GM23338 (cell line): ENCODE measurements around the gene ENOX1.

Experiments
- CREB1 ChIP-seq: fragments of 250-450 bp; sonication (Bioruptor Pico); IDR thresholded peaks from 2 replicates; pipeline ENCODE4 v1.5.0; 2020; ENCODE audit warnings: low read depth, mild to moderate bottlenecking, moderate library complexity
- CTCF ChIP-seq, 2 experiments: fragments of 200-600 bp in 1 of 2; sonication (generic) in 1 of 2; conservative IDR thresholded peaks; 2 replicates each; pipeline versions ENCODE4 v1.5.1 to v1.6.1; 2016 to 2017; ENCODE audit warnings: antibody characterized with exemption in 2 of 2, low read depth in 2 of 2, mild to moderate bottlenecking in 2 of 2, moderate library complexity in 1 of 2
- EZH2 ChIP-seq: fragments of 200-600 bp; sonication (generic); IDR thresholded peaks from one replicate; pipeline ENCODE4 v1.8.0; 2017; ENCODE audit warnings: antibody characterized with exemption, mild to moderate bottlenecking, low read depth; ENCODE audit not compliant: unreplicated experiment
- EZH2phosphoT487 ChIP-seq: fragments of 200-600 bp; sonication (generic); IDR thresholded peaks from one replicate; pipeline ENCODE4 v1.8.1; 2018; ENCODE audit warnings: antibody characterized with exemption; ENCODE audit not compliant: unreplicated experiment
- JUNB ChIP-seq: IDR thresholded peaks from one replicate; pipeline ENCODE4 v1.6.1; 2016; ENCODE audit warnings: antibody characterized with exemption; ENCODE audit not compliant: unreplicated experiment
- NANOG ChIP-seq: IDR thresholded peaks from 2 replicates; pipeline ENCODE4 v1.6.1; 2016; ENCODE audit warnings: antibody characterized with exemption, borderline replicate concordance
- POLR2AphosphoS5 ChIP-seq: IDR thresholded peaks from 2 replicates; pipeline ENCODE4 v1.6.1; 2016; ENCODE audit warnings: antibody characterized with exemption, low read depth
- STAT1 ChIP-seq: IDR thresholded peaks from one replicate; pipeline ENCODE4 v1.6.1; 2016; ENCODE audit warnings: antibody characterized with exemption; ENCODE audit not compliant: unreplicated experiment
- ZNF114 ChIP-seq: fragments of 250-450 bp; sonication (Bioruptor Pico); IDR thresholded peaks from 2 replicates; pipeline ENCODE4 v1.5.0; 2020; ENCODE audit warnings: mild to moderate bottlenecking, moderate library complexity
- ZNF331 ChIP-seq: fragments of 250-450 bp; sonication (Bioruptor Pico); IDR thresholded peaks from 2 replicates; pipeline ENCODE4 v1.5.0; 2020; ENCODE audit warnings: low read depth, mild to moderate bottlenecking, moderate library complexity
- TF ChIP-seq, protein P1 (sequence below): IDR thresholded peaks from 2 replicates; pipeline ENCODE4 v1.6.1; 2016; ENCODE audit warnings: antibody characterized with exemption
- TF ChIP-seq, protein P2 (sequence below): IDR thresholded peaks from one replicate; pipeline ENCODE4 v1.6.1; 2018; ENCODE audit warnings: antibody characterized with exemption; ENCODE audit not compliant: unreplicated experiment
- TF ChIP-seq, protein P3 (sequence below): fragments of 250-450 bp; sonication (Bioruptor Pico); IDR thresholded peaks from 2 replicates; pipeline ENCODE4 v1.5.0; 2020; ENCODE audit warnings: mild to moderate bottlenecking, moderate library complexity

DNA sequence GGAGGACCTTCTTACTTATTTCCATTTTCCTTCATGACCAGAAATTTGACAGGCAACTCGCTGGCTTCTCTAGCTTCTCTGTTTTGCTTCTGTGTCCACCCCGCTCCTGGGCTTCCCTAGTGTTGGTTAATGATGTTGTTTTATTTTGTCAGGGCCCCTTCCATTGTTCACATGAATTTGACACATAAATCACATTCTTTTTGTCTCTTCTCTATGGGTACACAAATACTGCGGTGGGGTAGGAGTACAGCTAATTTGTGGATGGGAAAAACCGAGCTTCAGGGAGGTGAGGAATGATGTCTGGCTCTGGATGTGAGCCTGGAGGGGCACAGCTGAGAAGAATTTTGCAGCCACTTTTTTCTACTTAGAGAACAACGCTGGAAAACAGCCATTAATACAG, 563.6 kb downstream of the ENOX1 start:
- TF ChIP-seq CTCF (conservative IDR thresholded peaks at IDR 0.05; ENCODE audit: low read depth in 2 of 2), result no peak
- TF ChIP-seq CREB1 (CRISPR knock-in tag), result no peak
- TF ChIP-seq, protein P1, sequence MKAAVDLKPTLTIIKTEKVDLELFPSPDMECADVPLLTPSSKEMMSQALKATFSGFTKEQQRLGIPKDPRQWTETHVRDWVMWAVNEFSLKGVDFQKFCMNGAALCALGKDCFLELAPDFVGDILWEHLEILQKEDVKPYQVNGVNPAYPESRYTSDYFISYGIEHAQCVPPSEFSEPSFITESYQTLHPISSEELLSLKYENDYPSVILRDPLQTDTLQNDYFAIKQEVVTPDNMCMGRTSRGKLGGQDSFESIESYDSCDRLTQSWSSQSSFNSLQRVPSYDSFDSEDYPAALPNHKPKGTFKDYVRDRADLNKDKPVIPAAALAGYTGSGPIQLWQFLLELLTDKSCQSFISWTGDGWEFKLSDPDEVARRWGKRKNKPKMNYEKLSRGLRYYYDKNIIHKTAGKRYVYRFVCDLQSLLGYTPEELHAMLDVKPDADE, result no peak
- TF ChIP-seq, protein P2, sequence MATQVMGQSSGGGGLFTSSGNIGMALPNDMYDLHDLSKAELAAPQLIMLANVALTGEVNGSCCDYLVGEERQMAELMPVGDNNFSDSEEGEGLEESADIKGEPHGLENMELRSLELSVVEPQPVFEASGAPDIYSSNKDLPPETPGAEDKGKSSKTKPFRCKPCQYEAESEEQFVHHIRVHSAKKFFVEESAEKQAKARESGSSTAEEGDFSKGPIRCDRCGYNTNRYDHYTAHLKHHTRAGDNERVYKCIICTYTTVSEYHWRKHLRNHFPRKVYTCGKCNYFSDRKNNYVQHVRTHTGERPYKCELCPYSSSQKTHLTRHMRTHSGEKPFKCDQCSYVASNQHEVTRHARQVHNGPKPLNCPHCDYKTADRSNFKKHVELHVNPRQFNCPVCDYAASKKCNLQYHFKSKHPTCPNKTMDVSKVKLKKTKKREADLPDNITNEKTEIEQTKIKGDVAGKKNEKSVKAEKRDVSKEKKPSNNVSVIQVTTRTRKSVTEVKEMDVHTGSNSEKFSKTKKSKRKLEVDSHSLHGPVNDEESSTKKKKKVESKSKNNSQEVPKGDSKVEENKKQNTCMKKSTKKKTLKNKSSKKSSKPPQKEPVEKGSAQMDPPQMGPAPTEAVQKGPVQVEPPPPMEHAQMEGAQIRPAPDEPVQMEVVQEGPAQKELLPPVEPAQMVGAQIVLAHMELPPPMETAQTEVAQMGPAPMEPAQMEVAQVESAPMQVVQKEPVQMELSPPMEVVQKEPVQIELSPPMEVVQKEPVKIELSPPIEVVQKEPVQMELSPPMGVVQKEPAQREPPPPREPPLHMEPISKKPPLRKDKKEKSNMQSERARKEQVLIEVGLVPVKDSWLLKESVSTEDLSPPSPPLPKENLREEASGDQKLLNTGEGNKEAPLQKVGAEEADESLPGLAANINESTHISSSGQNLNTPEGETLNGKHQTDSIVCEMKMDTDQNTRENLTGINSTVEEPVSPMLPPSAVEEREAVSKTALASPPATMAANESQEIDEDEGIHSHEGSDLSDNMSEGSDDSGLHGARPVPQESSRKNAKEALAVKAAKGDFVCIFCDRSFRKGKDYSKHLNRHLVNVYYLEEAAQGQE, result no peak
- no peak for TF ChIP-seq POLR2AphosphoS5
- no peak for TF ChIP-seq EZH2
- no peak for TF ChIP-seq EZH2phosphoT487
- TF ChIP-seq NANOG, result no peak
- TF ChIP-seq ZNF114 (CRISPR knock-in tag), result no peak
- TF ChIP-seq JUNB, result no peak
- no peak for TF ChIP-seq STAT1
- TF ChIP-seq, protein P3, sequence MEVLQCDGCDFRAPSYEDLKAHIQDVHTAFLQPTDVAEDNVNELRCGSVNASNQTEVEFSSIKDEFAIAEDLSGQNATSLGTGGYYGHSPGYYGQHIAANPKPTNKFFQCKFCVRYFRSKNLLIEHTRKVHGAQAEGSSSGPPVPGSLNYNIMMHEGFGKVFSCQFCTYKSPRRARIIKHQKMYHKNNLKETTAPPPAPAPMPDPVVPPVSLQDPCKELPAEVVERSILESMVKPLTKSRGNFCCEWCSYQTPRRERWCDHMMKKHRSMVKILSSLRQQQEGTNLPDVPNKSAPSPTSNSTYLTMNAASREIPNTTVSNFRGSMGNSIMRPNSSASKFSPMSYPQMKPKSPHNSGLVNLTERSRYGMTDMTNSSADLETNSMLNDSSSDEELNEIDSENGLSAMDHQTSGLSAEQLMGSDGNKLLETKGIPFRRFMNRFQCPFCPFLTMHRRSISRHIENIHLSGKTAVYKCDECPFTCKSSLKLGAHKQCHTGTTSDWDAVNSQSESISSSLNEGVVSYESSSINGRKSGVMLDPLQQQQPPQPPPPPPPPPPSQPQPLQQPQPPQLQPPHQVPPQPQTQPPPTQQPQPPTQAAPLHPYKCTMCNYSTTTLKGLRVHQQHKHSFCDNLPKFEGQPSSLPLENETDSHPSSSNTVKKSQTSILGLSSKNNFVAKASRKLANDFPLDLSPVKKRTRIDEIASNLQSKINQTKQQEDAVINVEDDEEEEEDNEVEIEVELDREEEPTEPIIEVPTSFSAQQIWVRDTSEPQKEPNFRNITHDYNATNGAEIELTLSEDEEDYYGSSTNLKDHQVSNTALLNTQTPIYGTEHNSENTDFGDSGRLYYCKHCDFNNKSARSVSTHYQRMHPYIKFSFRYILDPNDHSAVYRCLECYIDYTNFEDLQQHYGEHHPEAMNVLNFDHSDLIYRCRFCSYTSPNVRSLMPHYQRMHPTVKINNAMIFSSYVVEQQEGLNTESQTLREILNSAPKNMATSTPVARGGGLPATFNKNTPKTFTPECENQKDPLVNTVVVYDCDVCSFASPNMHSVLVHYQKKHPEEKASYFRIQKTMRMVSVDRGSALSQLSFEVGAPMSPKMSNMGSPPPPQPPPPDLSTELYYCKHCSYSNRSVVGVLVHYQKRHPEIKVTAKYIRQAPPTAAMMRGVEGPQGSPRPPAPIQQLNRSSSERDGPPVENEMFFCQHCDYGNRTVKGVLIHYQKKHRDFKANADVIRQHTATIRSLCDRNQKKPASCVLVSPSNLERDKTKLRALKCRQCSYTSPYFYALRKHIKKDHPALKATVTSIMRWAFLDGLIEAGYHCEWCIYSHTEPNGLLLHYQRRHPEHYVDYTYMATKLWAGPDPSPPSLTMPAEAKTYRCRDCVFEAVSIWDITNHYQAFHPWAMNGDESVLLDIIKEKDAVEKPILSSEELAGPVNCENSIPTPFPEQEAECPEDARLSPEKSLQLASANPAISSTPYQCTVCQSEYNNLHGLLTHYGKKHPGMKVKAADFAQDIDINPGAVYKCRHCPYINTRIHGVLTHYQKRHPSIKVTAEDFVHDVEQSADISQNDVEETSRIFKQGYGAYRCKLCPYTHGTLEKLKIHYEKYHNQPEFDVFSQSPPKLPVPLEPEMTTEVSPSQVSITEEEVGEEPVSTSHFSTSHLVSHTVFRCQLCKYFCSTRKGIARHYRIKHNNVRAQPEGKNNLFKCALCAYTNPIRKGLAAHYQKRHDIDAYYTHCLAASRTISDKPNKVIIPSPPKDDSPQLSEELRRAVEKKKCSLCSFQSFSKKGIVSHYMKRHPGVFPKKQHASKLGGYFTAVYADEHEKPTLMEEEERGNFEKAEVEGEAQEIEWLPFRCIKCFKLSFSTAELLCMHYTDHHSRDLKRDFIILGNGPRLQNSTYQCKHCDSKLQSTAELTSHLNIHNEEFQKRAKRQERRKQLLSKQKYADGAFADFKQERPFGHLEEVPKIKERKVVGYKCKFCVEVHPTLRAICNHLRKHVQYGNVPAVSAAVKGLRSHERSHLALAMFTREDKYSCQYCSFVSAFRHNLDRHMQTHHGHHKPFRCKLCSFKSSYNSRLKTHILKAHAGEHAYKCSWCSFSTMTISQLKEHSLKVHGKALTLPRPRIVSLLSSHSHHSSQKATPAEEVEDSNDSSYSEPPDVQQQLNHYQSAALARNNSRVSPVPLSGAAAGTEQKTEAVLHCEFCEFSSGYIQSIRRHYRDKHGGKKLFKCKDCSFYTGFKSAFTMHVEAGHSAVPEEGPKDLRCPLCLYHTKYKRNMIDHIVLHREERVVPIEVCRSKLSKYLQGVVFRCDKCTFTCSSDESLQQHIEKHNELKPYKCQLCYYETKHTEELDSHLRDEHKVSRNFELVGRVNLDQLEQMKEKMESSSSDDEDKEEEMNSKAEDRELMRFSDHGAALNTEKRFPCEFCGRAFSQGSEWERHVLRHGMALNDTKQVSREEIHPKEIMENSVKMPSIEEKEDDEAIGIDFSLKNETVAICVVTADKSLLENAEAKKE (CRISPR knock-in tag), result no peak
- TF ChIP-seq ZNF331 (CRISPR knock-in tag), result no peak
